ENCODE measurements around the gene TMEM258.

DNA sequence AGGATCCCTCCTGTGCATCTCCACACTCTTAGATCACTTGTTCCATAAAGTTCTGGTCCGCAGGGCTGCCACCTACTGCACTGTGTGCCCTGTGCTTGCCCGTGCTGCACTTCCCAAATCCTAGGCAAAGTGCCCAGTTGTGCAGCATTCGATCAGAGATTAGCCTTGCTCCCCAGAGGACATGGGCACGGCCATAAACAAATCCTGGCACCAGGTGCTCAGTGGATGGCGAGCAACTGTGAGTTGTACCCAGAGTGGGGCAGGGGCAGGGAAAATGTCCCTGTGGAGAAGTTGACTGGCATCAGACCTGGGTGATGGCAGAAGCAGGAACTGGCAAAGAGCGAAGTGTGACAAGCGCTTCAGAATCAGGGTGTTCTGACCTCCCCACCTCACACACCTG, 40.4 kb upstream of the TMEM258 start:
- TF ChIP-seq CTCF (IDR thresholded peaks at IDR 0.05) (no peak), POLR2A (IDR thresholded peaks at IDR 0.05) (no peak)

All from transverse colon (tissue), 3 donors.